GM10847 (cell line): ENCODE measurements around the gene PPP1R9A.

ENCODE experiments used
- POLR2A ChIP-seq: IDR thresholded peaks from 2 replicates; pipeline ENCODE4 v1.6.1; 2011; ENCODE audit not compliant: insufficient read length; ENCODE audit errors: extremely low read depth

Gene PPP1R9A

GRCh38 chr7:94906065-94906851 lies 1.1 kb upstream of the PPP1R9A start:
- no peak for TF ChIP-seq POLR2A

GRCh38 chr7:94907811-94908322 lies 473 bp downstream of the PPP1R9A start:
- TF ChIP-seq POLR2A: no peak

DNA sequence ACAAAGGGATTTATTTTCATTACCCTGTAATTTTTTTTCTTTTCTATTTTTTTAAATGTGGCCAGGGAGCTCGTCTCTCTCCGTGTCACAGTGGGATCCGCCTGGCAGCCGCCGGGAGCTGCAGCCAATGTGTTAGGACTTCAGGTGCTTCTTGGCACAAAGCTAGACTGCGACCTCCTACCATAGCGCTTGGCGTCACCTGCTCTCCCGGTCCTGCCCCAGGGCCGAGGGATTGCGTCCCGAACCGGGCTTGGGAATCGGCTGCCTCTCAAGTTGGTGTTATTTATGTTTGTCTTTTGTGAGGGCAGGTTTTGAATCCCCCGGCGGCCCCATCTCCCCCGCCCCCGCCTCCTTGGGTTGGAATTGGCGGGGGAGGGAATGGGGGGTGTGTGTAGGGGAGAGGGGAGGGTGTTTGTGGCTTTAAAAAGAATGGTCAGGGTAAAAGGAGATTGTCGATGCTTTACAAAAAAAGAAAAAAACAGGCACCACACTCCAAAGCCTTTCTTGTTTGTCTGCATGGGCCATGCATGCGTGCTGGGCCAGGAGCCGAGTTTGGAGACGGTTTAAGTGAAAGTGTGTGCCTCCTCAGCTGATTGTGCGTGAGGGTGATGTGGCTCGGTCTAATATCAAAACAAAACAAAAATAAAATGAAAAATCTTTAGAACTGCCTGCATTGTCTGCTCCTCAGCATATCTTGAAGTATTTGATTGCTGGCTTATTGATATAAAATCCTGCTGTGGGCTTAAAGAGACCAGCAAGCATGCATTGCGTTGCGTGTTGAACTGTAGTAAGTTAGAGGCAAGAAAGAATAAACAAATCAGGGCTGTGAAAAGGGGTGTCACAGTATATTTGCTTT lies 1.2 kb downstream of the PPP1R9A start:
- TF ChIP-seq POLR2A: no peak

DNA sequence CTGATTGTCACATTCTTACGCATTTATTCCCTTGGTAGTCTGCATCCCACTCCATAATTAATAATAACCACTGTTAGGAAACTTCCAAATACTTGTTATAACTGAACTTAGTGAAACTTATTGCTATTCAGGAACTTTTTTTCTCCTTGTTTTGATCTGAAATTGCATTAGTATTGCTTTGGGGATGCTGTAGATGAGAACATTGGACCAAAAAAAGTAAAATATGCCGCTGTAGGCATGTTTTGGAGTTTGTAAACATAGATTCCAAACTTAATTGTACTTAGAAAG lies 1.7 kb downstream of the PPP1R9A start:
- no peak for TF ChIP-seq POLR2A

DNA sequence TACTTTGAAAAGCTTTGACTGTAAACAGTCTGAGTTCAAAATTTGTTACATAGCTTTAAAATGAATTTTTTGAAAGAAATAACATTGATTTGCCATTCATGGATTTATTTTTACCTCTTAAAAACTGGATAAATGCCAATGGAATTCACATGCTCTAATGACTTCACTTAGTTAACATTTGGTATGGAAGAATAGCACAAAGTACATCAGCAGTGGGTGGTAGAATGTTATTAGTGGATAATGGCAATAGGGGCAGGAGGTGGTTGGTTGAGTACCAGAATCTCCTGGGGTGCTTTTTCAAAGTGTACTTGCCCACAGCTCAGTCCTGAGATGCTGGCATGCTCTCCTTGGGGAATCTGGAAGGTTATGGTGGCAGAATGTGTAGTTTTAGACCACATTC lies 4.7 kb downstream of the PPP1R9A start:
- TF ChIP-seq POLR2A: no peak

DNA sequence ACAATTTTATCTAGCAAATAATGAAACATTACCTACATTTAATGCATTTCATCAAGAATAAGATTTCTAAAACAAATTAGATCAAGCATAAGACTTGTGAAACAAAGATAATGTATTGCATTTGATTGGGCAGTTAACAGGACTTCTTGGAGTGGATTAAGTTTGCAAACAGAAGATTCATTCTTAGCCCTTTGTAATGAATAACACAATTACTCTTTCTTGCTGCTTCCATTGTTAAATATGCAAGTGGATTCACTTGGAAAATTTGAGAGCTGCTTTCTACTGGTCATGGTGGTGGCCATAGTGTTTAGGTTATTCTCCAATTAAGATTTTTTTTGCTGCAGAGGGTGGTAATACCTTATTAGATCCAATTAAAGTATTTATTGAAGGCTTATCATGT lies 6.0 kb downstream of the PPP1R9A start:
- no peak for TF ChIP-seq POLR2A

DNA sequence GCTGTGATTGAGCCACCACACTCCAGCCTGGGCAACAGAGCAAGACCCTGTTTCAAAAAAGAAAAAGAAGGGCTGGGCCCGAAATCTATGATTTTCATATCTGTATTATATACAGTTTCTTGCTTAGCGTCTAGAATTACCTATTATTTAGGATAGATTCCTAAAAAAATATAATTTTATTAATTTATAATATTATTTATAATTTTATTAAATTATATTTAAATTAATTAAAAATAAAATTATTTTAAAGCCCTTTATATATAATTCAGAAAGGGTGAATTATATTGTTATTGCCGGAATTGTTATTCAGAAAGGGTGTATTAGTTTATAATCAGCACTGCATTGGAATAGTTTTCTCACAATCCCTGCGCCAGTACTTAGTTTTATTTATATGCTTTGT lies 14.5 kb downstream of the PPP1R9A start:
- TF ChIP-seq POLR2A: no peak

- TF ChIP-seq POLR2A: no peak
Measured at GRCh38 chr7:94922457-94922856, 15.1 kb downstream of the PPP1R9A start.

GRCh38 chr7:94923412-94923811 lies 16.0 kb downstream of the PPP1R9A start:
- TF ChIP-seq POLR2A: no peak

GRCh38 chr7:94928168-94928707 lies 20.8 kb downstream of the PPP1R9A start:
- TF ChIP-seq POLR2A: no peak

DNA sequence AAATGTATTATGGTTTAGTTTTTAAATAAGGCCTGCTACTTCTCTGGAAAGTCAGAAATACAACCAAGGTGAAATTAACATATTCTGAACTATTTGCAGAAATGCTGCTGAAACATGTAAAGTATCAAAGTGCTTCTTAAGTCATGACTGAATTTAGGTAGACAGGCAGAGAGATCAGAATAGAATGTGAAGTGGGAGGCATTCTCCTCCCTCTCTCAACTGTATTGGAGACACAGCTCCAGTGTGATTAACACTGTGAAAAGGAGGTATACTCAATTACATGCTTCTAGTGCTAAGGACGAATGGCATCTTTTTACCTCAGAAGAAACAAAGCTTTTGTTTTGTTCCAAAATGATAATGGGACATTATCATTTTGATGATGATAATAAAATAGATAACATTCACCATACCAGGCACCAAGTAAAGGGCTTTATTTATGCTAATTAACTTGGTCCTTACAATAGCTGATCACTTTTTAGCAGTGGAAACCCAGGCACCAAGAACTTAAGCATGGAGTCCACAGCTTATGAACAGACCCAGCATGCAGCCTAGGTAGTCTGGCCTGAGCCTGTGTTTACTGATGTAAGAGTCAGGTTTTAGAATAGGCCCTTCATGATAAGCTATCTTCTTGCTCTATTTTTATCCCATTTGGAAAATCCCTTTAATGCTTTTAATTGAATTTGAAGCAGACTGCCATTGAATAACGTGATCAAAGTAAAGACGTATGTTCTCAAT lies 26.0 kb downstream of the PPP1R9A start:
- no peak for TF ChIP-seq POLR2A

GRCh38 chr7:94939395-94939794 lies 32.0 kb downstream of the PPP1R9A start:
- no peak for TF ChIP-seq POLR2A

- no peak for TF ChIP-seq POLR2A
Measured at GRCh38 chr7:94940241-94940640, 32.8 kb downstream of the PPP1R9A start.

- TF ChIP-seq POLR2A: no peak
Measured at GRCh38 chr7:94941844-94942632, 34.6 kb downstream of the PPP1R9A start.

GRCh38 chr7:94943134-94943533 lies 35.7 kb downstream of the PPP1R9A start:
- TF ChIP-seq POLR2A: no peak

DNA sequence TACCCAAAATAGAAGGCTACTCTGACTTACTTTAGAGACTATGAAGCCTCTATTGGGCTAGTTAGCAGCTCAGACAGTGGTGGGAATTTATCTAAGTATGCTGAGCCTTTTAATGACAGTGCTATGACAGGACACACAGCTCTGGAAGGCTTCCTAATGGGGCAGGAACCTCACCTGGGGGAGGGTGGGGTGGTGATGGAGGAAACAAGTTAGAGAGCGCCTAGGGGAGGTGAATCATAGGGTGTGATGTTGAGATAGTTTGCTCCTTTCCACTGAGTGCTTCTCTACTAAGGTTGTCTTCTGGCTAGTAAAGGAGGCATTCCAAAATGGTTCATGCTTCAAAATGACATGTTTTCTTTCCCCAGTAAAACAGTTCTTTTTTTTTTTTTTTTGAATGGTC lies 42.1 kb downstream of the PPP1R9A start:
- no peak for TF ChIP-seq POLR2A
